ENCODE results near the gene ZDHHC5.
"Not testable (repeated sequence)": the region's sequence is repeated elsewhere in the genome, so short reads cannot be mapped to it uniquely, and the experiment has no call there.

Gene ZDHHC5

DNA sequence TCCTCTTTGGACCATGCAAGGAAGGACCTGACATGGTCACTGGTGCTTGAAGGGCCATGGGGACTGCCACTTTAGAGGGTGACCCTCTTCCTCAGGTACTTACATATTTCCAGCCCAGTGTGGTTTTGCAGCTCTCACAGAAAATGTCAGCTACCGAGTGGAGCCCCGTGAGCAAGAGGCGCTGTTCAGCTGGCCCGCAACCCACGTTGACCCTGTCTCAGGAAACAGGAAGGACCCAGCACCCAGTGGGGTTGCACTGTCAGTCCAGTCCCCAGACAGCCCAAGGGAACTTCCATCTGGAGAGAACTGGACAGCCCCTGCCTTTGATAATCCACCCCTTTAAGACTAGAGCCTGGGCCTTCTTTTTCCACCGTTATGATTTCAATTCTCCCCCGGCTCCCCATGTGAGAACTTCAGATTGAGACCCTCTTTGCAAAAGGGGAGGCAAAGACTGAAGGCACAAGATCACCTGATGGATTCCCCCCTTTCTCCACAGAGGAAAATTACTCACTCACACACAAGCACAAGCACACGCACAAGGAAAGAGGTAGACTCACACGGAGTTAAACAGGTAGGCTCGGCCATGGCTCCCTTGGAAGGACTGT lies 21.6 kb upstream of the ZDHHC5 start:
- Histone ChIP-seq H3K9me3 (ENCODE audit: control insufficient read depth, low read length) (no peaks in the 10 kb centered on the region), H3K4me3 (ENCODE audit: low read length) (no peak overlapping the region)

DNA sequence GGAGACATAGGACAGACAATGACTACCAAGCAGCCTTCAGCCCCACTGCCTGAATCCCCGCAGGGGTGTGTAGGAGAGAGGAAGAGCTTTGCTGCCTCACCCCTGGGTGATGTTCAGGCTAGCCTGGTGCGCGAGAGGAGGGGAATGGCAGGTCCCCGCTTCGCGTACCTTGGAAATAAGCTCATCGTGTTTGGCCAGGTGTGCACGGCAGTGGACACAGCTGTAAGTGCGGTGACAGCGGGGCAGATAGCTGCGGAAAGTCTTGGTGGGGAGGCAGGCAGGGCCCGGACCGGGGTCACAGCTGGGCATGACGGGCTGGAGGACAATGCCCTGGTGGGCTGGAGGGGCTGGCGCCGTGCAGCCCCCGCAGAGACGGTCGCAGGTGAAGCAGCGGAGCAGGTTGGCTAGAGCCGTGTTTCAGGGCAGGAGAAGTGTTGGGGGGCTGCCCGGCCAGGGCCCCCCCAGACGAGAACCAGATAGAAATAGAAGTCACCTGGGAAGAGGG lies 21.1 kb upstream of the ZDHHC5 start:
- Histone ChIP-seq H3K4me3 (ENCODE audit: low read length) (no peak overlapping the region), H3K36me3 (ENCODE audit: control insufficient read depth, insufficient read depth, low read length, severe bottlenecking) (no peaks in the 10 kb centered on the region), H3K9me3 (ENCODE audit: control insufficient read depth, low read length) (no peaks in the 10 kb centered on the region), H3K27me3 (replicated peaks; ENCODE audit: control insufficient read depth, insufficient read depth, low read length) (no peaks in the 10 kb centered on the region), H3K4me1 (ENCODE audit: control insufficient read depth, insufficient read depth, low read length) (peaks cover 50% of the 10 kb centered on the region), H3K9ac (ENCODE audit: low read length) (no peak overlapping the region)
- DNase-seq (ENCODE audit: low read depth): no peak

More for the DNA sequence above, 21.6 kb upstream of the ZDHHC5 start:
- no peak for DNase-seq (ENCODE audit: low read depth)
- H3K36me3 ChIP-seq (ENCODE audit: control insufficient read depth, insufficient read depth, low read length, severe bottlenecking): no peaks in the 10 kb centered on the region
- H3K27me3 ChIP-seq (replicated peaks; ENCODE audit: control insufficient read depth, insufficient read depth, low read length): no peaks in the 10 kb centered on the region
- peaks cover 53% of the 10 kb centered on the region for H3K4me1 ChIP-seq (ENCODE audit: control insufficient read depth, insufficient read depth, low read length)
- no peak overlapping the region for H3K9ac ChIP-seq (ENCODE audit: low read length)

DNA sequence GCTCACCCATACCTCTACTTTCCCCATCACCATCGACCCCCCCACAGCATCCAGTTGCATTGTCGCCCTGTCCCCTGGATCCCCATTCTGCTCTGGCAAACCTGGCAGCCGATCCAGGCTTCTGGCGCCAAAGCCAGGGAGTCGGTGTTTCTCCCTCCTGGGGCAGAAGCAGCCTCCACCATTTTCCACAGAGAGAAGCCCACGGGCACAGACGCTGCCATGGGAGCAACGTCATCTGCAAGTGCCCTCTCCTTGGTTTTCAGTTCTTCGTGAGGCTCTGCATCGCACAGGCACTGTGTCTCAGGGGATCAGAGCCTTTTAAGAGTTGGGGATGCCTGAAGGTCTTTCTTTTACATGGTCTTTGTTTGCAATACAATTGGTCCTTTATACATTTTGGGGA lies 20.5 kb upstream of the ZDHHC5 start:
- H3K4me3 ChIP-seq (ENCODE audit: low read length): no peak overlapping the region

DNA sequence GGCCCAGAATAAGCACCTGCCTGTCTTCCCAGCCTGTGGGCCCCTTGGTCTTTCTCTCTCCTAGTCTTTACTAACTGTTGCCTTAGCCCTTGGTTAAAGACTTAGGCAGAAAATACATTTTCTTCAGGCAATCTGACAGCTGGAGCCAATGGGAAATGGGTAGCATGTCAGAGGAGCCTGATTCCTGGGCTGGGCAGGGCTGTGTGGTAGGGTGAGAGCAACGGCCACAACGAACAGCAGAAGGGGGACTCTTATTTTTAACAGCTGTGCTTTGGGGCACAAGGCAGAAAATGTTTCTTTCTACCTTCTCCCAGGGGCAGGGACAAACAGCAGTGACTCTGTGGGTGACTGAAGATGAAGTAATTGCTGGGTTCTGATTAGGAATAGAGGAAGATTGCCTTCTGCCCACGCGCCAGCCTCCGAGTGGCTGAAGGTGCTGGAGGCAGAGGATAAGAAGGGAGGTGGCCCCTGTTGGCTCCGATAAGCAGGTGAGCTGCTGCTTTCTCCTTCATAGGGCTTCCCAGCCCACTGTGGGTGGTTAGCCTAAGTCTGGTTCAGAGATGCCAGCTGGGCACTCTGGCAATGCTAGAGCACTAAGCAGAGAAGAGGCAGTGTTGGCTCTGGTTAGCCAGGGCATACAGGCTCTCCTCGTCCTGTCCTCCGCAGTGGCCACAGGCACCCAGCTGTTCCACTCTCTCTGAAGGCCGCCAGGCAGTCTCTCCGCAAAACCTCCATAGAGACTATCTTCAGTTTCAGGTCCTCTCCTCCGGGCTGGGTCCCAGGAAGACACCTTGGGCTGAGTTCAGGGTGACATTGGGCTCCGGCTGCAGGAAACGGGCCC lies 19.7 kb upstream of the ZDHHC5 start:
- Histone ChIP-seq H3K4me1 (ENCODE audit: control insufficient read depth, insufficient read depth, low read length) (peaks cover 44% of the 10 kb centered on the region), H3K9me3 (ENCODE audit: control insufficient read depth, low read length) (no peaks in the 10 kb centered on the region), H3K9ac (ENCODE audit: low read length) (peak overlapping the region; percentile 67), H3K36me3 (ENCODE audit: control insufficient read depth, insufficient read depth, low read length, severe bottlenecking) (no peaks in the 10 kb centered on the region), H3K4me3 (ENCODE audit: low read length) (peak overlapping the region; percentile 74), H3K27me3 (replicated peaks; ENCODE audit: control insufficient read depth, insufficient read depth, low read length) (no peaks in the 10 kb centered on the region)
- DNase-seq (ENCODE audit: low read depth): peak; percentile 36

More for the DNA sequence above, 20.5 kb upstream of the ZDHHC5 start:
- Histone ChIP-seq H3K9ac (ENCODE audit: low read length) (no peak overlapping the region), H3K9me3 (ENCODE audit: control insufficient read depth, low read length) (no peaks in the 10 kb centered on the region), H3K4me1 (ENCODE audit: control insufficient read depth, insufficient read depth, low read length) (peaks cover 45% of the 10 kb centered on the region), H3K27me3 (replicated peaks; ENCODE audit: control insufficient read depth, insufficient read depth, low read length) (no peaks in the 10 kb centered on the region), H3K36me3 (ENCODE audit: control insufficient read depth, insufficient read depth, low read length, severe bottlenecking) (no peaks in the 10 kb centered on the region)
- DNase-seq (ENCODE audit: low read depth): peak; percentile 29

DNA sequence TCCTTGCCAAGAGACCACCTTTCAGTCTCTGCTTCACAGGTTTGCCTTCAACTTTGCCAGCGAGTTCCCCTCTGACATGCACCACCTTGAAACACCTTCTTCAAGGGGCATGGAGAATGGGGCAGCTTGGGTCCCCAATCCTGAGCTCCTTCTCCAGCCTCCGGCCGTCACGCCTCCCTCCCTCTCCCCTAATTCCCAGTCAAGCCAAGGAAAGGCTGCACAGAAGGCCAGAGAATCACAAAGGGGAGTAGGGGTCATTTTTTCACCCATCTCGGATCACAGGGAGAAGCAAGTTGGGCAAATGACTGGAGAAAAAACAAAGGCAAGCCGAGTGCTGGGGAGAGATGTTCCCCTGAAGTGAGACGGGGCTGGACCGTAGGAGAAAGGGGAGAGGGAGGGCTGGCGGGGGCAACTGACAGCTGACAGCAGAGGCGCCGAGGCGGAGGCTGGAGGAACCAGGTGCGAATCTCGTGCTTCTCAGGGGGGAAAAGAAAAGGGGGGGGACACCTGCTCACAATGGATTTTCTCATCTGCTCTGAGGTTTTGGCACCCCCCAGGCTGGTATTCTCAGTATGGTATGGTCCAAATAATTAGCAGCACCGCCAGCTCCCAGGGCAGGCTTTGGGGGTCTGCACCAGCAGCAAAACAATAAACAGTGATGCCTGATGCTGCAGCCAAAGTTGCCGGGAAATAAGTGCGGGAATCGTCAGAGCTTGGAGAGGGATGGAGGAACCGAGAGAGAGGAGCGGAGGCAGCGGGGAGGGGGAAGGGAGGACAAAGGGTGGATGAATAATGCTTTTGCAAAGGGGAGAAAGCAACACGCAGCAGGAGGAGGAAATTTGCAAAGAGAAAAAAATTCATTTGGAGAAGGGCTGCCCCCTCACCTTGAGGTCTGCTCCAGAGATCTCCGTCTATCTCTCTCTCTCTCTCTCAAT lies 18.8 kb upstream of the ZDHHC5 start:
- DNase-seq (ENCODE audit: low read depth): peak; percentile 43
- no peaks in the 10 kb centered on the region for H3K27me3 ChIP-seq (replicated peaks; ENCODE audit: control insufficient read depth, insufficient read depth, low read length)
- peak overlapping the region; percentile 67 for H3K9ac ChIP-seq (ENCODE audit: low read length)
- H3K4me3 ChIP-seq (ENCODE audit: low read length): peak overlapping the region; percentile 74
- H3K4me1 ChIP-seq (ENCODE audit: control insufficient read depth, insufficient read depth, low read length): peaks cover 39% of the 10 kb centered on the region
- no peaks in the 10 kb centered on the region for H3K36me3 ChIP-seq (ENCODE audit: control insufficient read depth, insufficient read depth, low read length, severe bottlenecking)
- no peaks in the 10 kb centered on the region for H3K9me3 ChIP-seq (ENCODE audit: control insufficient read depth, low read length)

DNA sequence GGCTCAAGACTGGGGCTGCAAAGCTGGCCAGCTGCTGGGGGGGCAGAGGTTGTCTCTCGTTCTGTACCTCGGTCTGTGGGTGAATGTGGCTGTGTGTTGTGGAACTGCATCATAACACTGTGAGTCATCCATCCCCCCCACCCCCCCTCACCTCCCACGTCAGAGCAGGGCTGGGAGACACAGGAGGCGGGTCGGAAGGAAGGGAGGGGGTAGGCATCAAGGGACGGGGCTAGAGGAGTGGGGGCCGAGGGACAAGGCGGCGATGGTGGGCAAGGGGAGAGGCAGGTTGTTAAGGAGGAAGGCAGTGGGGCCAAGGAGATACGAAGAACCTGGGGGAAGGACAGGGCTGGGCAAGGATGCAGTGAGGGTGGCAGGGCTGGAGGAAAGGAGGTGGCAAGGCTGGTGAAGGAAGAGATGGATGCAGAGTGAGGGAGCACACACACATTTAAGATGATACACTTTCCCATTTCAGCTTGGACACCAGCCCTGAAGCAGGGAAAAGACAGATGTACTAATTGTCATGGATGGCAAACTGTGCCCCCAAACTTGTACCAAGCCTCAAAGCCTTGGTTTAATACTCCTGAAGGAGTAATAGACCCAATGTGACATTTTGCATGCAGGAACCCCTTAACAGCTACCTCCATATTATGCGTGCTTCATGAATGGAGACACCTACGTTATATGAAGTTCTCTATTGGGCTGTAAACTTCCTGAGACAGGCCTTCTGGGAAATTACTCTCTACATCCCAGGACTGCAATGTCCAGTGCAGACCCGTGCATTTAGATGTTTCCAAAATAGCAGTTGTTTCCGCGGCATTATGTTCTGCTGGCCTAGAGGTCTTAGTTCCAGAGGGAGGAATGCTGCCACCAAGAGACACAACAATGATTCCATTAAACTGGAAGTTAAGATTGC lies 17.8 kb upstream of the ZDHHC5 start, which contains the start of gene YPEL4:
TSS of gene YPEL4 (minus strand) at position 87 of the 913 bp plus-strand sequence. CDS start 2,805 bp downstream, outside the sequence.
- Histone ChIP-seq H3K27me3 (replicated peaks; ENCODE audit: control insufficient read depth, insufficient read depth, low read length) (no peaks in the 10 kb centered on the region), H3K4me3 (ENCODE audit: low read length) (peak within 1 kb of the TSS; percentile 74), H3K36me3 (ENCODE audit: control insufficient read depth, insufficient read depth, low read length, severe bottlenecking) (no peaks in the 10 kb centered on the region), H3K9me3 (ENCODE audit: control insufficient read depth, low read length) (no peaks in the 10 kb centered on the region), H3K9ac (ENCODE audit: low read length) (peak within 1 kb of the TSS; percentile 67), H3K4me1 (ENCODE audit: control insufficient read depth, insufficient read depth, low read length) (peaks cover 37% of the 10 kb centered on the region)
- peak; percentile 89 for DNase-seq (ENCODE audit: low read depth)

DNA sequence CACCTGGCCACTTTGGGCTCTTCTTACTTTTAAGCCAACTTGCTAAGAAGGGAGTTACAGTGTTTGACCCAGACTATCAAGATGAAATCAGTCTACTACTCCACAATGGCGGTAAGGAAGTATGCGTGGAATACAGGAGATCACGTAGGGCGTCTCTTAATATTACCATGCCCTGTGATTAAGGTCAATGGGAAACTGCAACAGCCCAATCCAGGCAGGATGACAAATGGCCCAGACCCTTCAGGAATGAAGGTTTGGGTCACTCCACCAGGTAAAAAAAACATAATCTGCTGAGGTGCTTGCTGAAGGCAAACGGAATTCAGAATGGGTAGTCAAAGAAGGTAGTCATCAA lies 17.2 kb upstream of the ZDHHC5 start:
- Histone ChIP-seq H3K4me1 (ENCODE audit: control insufficient read depth, insufficient read depth, low read length) (peaks cover 33% of the 10 kb centered on the region), H3K4me3 (ENCODE audit: low read length) (no peak overlapping the region)
- no peak for DNase-seq (ENCODE audit: low read depth)

DNA sequence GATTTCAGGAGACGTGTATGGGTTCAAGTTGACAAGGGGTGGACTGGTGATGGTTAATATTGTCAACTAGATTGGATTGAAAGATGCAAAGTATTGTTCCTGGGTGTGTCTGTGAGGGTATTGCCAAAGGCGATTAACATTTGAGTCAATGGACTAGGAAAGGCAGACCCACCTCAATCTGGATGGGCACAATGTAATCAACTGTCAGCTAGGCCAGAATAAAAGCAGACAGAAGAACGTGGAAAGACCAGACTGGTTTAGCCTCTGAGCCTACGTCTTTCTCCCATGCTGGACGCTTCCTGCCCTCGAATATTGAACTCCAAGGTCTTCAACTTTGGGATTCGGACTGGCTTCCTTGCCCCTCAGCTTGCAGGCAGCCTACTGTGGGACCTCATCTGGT lies 16.5 kb upstream of the ZDHHC5 start:
- Histone ChIP-seq H3K27me3 (replicated peaks; ENCODE audit: control insufficient read depth, insufficient read depth, low read length) (no peaks in the 10 kb centered on the region), H3K36me3 (ENCODE audit: control insufficient read depth, insufficient read depth, low read length, severe bottlenecking) (no peaks in the 10 kb centered on the region), H3K9me3 (ENCODE audit: control insufficient read depth, low read length) (no peaks in the 10 kb centered on the region), H3K4me1 (ENCODE audit: control insufficient read depth, insufficient read depth, low read length) (peaks cover 33% of the 10 kb centered on the region), H3K9ac (ENCODE audit: low read length) (no peak overlapping the region), H3K4me3 (ENCODE audit: low read length) (no peak overlapping the region)
- DNase-seq (ENCODE audit: low read depth): no peak

More for the DNA sequence above, 17.2 kb upstream of the ZDHHC5 start:
- Histone ChIP-seq H3K9ac (ENCODE audit: low read length) (no peak overlapping the region), H3K36me3 (ENCODE audit: control insufficient read depth, insufficient read depth, low read length, severe bottlenecking) (no peaks in the 10 kb centered on the region), H3K9me3 (ENCODE audit: control insufficient read depth, low read length) (no peaks in the 10 kb centered on the region), H3K27me3 (replicated peaks; ENCODE audit: control insufficient read depth, insufficient read depth, low read length) (no peaks in the 10 kb centered on the region)

DNA sequence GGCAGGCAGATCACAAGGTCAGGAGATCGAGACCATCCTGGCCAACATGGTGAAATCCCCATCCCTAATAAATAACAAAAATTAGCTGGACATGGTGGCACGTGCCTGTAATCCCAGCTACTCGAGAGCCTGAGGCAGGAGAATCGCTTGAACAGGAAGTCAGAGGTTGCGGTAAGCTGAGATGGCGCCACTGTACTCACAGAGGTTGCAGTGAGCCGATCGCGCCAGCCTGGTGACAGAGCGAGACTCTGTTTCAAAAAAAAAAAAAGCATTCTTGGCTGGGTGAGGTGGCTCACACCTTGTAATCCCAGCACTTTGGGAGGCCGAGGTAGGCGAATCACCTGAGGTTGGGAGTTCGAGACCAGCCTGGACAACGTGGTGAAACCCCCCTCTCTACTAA lies 15.7 kb upstream of the ZDHHC5 start:
- not testable (repeated sequence) for DNase-seq (ENCODE audit: low read depth); H3K9me3 ChIP-seq (ENCODE audit: control insufficient read depth, low read length)

DNA sequence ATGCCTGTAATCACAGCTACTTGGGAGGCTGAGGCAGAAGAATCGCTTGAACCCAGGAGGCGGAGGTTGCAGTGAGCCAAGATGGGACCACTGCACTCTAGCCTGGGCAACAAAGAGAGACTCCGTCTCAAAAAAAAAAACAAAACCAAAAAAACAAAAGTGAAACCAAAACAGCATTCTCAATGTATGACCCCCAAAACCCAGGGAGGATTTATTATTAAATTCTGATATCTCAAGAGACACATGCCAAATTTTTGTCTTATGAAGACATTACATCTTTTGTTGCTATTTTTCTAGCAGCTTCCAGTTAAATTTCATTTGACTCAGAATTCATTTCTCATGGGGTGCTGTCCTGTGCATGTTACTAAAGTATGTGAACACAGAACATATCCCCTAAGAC lies 15.3 kb upstream of the ZDHHC5 start:
- Histone ChIP-seq H3K9ac (ENCODE audit: low read length) (peak overlapping the region; percentile 70), H3K27me3 (replicated peaks; ENCODE audit: control insufficient read depth, insufficient read depth, low read length) (no peaks in the 10 kb centered on the region), H3K4me3 (ENCODE audit: low read length) (peak overlapping the region; percentile 57), H3K9me3 (ENCODE audit: control insufficient read depth, low read length) (no peaks in the 10 kb centered on the region), H3K36me3 (ENCODE audit: control insufficient read depth, insufficient read depth, low read length, severe bottlenecking) (no peaks in the 10 kb centered on the region), H3K4me1 (ENCODE audit: control insufficient read depth, insufficient read depth, low read length) (peaks cover 31% of the 10 kb centered on the region)
- DNase-seq (ENCODE audit: low read depth): peak; percentile 2

More for the DNA sequence above, 15.7 kb upstream of the ZDHHC5 start:
- H3K36me3 ChIP-seq (ENCODE audit: control insufficient read depth, insufficient read depth, low read length, severe bottlenecking); H3K27me3 ChIP-seq (replicated peaks; ENCODE audit: control insufficient read depth, insufficient read depth, low read length); H3K4me3 ChIP-seq (ENCODE audit: low read length): not testable (repeated sequence)
- Histone ChIP-seq H3K4me1 (ENCODE audit: control insufficient read depth, insufficient read depth, low read length) (peaks cover 35% of the 10 kb centered on the region), H3K9ac (ENCODE audit: low read length) (peak overlapping the region; percentile 70)

All from adipocyte (in vitro differentiated cells).